ENCODE results near the gene RPTOR.

The RPTOR gene

GRCh38 chr17:80817321-80817845, 272.7 kb downstream of the RPTOR start:
- Mint-ChIP-seq H3K4me1 (peaks cover 45% of the 10 kb centered on the region), H3K4me3 (no peak overlapping the region), H3K9me3 (no peaks in the 10 kb centered on the region), H3K27me3 (no peaks in the 10 kb centered on the region), H3K27ac (no peak overlapping the region), H3K36me3 (ENCODE audit: low read depth) (peaks cover 28% of the 10 kb centered on the region)
- DNase-seq = no peak
- no peak for ATAC-seq

- H3K4me3 Mint-ChIP-seq = no peak overlapping the region
- DNase-seq (no peak), ATAC-seq (no peak)
- no peaks in the 10 kb centered on the region for H3K9me3 Mint-ChIP-seq
- no peak overlapping the region for H3K27ac Mint-ChIP-seq
- H3K36me3 Mint-ChIP-seq (ENCODE audit: low read depth) = peaks cover 32% of the 10 kb centered on the region
- peaks cover 46% of the 10 kb centered on the region for H3K4me1 Mint-ChIP-seq
- H3K27me3 Mint-ChIP-seq = no peaks in the 10 kb centered on the region
Measured at GRCh38 chr17:80817861-80818260, 273.2 kb downstream of the RPTOR start.

- H3K4me3 Mint-ChIP-seq = no peak overlapping the region
Measured at GRCh38 chr17:80818871-80819270, 274.2 kb downstream of the RPTOR start.

GRCh38 chr17:80819422-80820164, 275.0 kb downstream of the RPTOR start:
- H3K27ac Mint-ChIP-seq = peak overlapping the region; percentile 74
- no peak for DNase-seq
- no peaks in the 10 kb centered on the region for H3K9me3 Mint-ChIP-seq
- H3K27me3 Mint-ChIP-seq = no peaks in the 10 kb centered on the region
- peaks cover 25% of the 10 kb centered on the region for H3K36me3 Mint-ChIP-seq (ENCODE audit: low read depth)
- ATAC-seq = peak; percentile 54
- H3K4me3 Mint-ChIP-seq = no peak overlapping the region
- H3K4me1 Mint-ChIP-seq = peaks cover 48% of the 10 kb centered on the region

More at GRCh38 chr17:80818871-80819270, 274.2 kb downstream of the RPTOR start:
- no peak for ATAC-seq
- Mint-ChIP-seq H3K27me3 (no peaks in the 10 kb centered on the region), H3K27ac (peak overlapping the region; percentile 74), H3K9me3 (no peaks in the 10 kb centered on the region), H3K36me3 (ENCODE audit: low read depth) (peaks cover 31% of the 10 kb centered on the region), H3K4me1 (peaks cover 48% of the 10 kb centered on the region)
- DNase-seq = no peak

GRCh38 chr17:80820331-80820730, 275.7 kb downstream of the RPTOR start:
- Mint-ChIP-seq H3K27me3 (no peaks in the 10 kb centered on the region), H3K9me3 (no peaks in the 10 kb centered on the region), H3K27ac (peak overlapping the region; percentile 74), H3K4me1 (peaks cover 48% of the 10 kb centered on the region), H3K4me3 (no peak overlapping the region), H3K36me3 (ENCODE audit: low read depth) (peaks cover 25% of the 10 kb centered on the region)
- no peak for DNase-seq
- ATAC-seq = no peak

- H3K27ac Mint-ChIP-seq = no peak overlapping the region
- H3K4me1 Mint-ChIP-seq = peaks cover 48% of the 10 kb centered on the region
- no peaks in the 10 kb centered on the region for H3K27me3 Mint-ChIP-seq
- H3K36me3 Mint-ChIP-seq (ENCODE audit: low read depth) = peaks cover 28% of the 10 kb centered on the region
- no peaks in the 10 kb centered on the region for H3K9me3 Mint-ChIP-seq
- no peak for ATAC-seq
- no peak overlapping the region for H3K4me3 Mint-ChIP-seq
- no peak for DNase-seq
Measured at GRCh38 chr17:80821546-80821945, 276.9 kb downstream of the RPTOR start.

GRCh38 chr17:80822021-80822699, 277.5 kb downstream of the RPTOR start:
- Mint-ChIP-seq H3K27ac (no peak overlapping the region), H3K9me3 (no peaks in the 10 kb centered on the region), H3K27me3 (no peaks in the 10 kb centered on the region), H3K36me3 (ENCODE audit: low read depth) (peaks cover 28% of the 10 kb centered on the region), H3K4me1 (peaks cover 51% of the 10 kb centered on the region), H3K4me3 (no peak overlapping the region)
- DNase-seq = no peak
- no peak for ATAC-seq

- Mint-ChIP-seq H3K36me3 (ENCODE audit: low read depth) (peaks cover 28% of the 10 kb centered on the region), H3K27me3 (no peaks in the 10 kb centered on the region), H3K4me1 (peaks cover 48% of the 10 kb centered on the region), H3K9me3 (no peaks in the 10 kb centered on the region), H3K27ac (no peak overlapping the region), H3K4me3 (no peak overlapping the region)
- DNase-seq = no peak
- ATAC-seq = no peak
Measured at GRCh38 chr17:80822700-80823410, 278.2 kb downstream of the RPTOR start.

- no peaks in the 10 kb centered on the region for H3K27me3 Mint-ChIP-seq
- DNase-seq (no peak), ATAC-seq (no peak)
- peaks cover 30% of the 10 kb centered on the region for H3K4me1 Mint-ChIP-seq
- no peak overlapping the region for H3K27ac Mint-ChIP-seq
- no peak overlapping the region for H3K4me3 Mint-ChIP-seq
- no peaks in the 10 kb centered on the region for H3K9me3 Mint-ChIP-seq
- peaks cover 22% of the 10 kb centered on the region for H3K36me3 Mint-ChIP-seq (ENCODE audit: low read depth)
Measured at GRCh38 chr17:80824549-80825470, 280.2 kb downstream of the RPTOR start.

- H3K27ac Mint-ChIP-seq = no peak overlapping the region
- DNase-seq = no peak
- no peaks in the 10 kb centered on the region for H3K9me3 Mint-ChIP-seq
- no peak overlapping the region for H3K4me3 Mint-ChIP-seq
- ATAC-seq = no peak
- H3K36me3 Mint-ChIP-seq (ENCODE audit: low read depth) = peaks cover 24% of the 10 kb centered on the region
- H3K27me3 Mint-ChIP-seq = no peaks in the 10 kb centered on the region
- peaks cover 21% of the 10 kb centered on the region for H3K4me1 Mint-ChIP-seq
Measured at GRCh38 chr17:80825471-80826345, 281.1 kb downstream of the RPTOR start.

GRCh38 chr17:80826346-80826954, 281.8 kb downstream of the RPTOR start:
- Mint-ChIP-seq H3K27ac (peak overlapping the region; percentile 42), H3K36me3 (ENCODE audit: low read depth) (peaks cover 22% of the 10 kb centered on the region), H3K9me3 (no peaks in the 10 kb centered on the region), H3K4me1 (peaks cover 26% of the 10 kb centered on the region), H3K4me3 (no peak overlapping the region), H3K27me3 (no peaks in the 10 kb centered on the region)
- DNase-seq = no peak
- no peak for ATAC-seq

- H3K4me3 Mint-ChIP-seq = no peak overlapping the region
- DNase-seq (peak; percentile 20), ATAC-seq (peak; percentile 74)
- H3K36me3 Mint-ChIP-seq (ENCODE audit: low read depth) = peaks cover 20% of the 10 kb centered on the region
- no peaks in the 10 kb centered on the region for H3K27me3 Mint-ChIP-seq
- H3K9me3 Mint-ChIP-seq = no peaks in the 10 kb centered on the region
- peaks cover 32% of the 10 kb centered on the region for H3K4me1 Mint-ChIP-seq
- H3K27ac Mint-ChIP-seq = peak overlapping the region; percentile 42
Measured at GRCh38 chr17:80826955-80827645, 282.5 kb downstream of the RPTOR start.
